Measurements from ENCODE around the gene FADS3. TPM values are rescaled to one million over a fixed set of nuclear protein-coding genes. Genes with fewer than 3 reads are reported as not detected.

FADS3 gene
- total and polyA plus RNA-seq, 2 of the 13 experiments (the other 11 are each of a cell fraction or from before 2014, with no cell fraction given), result 13.4 to 23.2 TPM

DNA sequence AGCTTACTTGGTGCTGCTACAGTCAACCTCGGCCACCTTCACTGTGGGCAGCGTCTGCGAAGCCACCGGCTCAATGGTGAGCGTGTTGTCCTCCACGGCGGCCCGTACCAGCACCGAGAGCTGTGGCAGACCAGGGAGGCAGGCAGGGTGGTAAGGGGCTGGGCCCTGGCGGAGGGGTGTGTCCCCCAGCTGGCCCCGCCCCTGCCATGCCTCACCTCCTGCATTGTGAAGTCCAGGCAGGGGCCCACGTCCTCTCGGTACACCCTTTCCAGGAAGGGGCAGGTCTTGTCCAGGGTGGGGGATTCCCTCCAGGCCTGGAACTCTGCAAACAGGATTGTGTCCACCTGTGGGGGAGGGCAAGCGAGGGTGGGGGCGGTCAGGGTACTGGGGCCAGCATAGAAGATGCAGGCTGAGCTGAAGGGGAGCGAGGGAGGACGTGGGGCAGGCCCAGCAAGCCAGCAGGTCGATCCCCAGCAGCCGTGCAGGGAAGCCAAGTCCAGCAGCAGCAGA, 13.2 kb upstream of the FADS3 start (continued):
- TF ChIP-seq HNF1A (IDR thresholded peaks at IDR 0.05; ENCODE audit: low read depth), result no peak
- peak; percentile 77; the same call in 1 of the 2 replicates for TF ChIP-seq HNF1A (CRISPR knock-in tag; IDR thresholded peaks at IDR 0.05; ENCODE audit: borderline replicate concordance)
- TF ChIP-seq KLF9 (CRISPR knock-in tag; IDR thresholded peaks at IDR 0.05; ENCODE audit: low read depth), result no peak
- peak; percentile 38; the same call in 1 of the 2 replicates for TF ChIP-seq ZNF563 (CRISPR knock-in tag; IDR thresholded peaks at IDR 0.05)
- TF ChIP-seq, protein P1, sequence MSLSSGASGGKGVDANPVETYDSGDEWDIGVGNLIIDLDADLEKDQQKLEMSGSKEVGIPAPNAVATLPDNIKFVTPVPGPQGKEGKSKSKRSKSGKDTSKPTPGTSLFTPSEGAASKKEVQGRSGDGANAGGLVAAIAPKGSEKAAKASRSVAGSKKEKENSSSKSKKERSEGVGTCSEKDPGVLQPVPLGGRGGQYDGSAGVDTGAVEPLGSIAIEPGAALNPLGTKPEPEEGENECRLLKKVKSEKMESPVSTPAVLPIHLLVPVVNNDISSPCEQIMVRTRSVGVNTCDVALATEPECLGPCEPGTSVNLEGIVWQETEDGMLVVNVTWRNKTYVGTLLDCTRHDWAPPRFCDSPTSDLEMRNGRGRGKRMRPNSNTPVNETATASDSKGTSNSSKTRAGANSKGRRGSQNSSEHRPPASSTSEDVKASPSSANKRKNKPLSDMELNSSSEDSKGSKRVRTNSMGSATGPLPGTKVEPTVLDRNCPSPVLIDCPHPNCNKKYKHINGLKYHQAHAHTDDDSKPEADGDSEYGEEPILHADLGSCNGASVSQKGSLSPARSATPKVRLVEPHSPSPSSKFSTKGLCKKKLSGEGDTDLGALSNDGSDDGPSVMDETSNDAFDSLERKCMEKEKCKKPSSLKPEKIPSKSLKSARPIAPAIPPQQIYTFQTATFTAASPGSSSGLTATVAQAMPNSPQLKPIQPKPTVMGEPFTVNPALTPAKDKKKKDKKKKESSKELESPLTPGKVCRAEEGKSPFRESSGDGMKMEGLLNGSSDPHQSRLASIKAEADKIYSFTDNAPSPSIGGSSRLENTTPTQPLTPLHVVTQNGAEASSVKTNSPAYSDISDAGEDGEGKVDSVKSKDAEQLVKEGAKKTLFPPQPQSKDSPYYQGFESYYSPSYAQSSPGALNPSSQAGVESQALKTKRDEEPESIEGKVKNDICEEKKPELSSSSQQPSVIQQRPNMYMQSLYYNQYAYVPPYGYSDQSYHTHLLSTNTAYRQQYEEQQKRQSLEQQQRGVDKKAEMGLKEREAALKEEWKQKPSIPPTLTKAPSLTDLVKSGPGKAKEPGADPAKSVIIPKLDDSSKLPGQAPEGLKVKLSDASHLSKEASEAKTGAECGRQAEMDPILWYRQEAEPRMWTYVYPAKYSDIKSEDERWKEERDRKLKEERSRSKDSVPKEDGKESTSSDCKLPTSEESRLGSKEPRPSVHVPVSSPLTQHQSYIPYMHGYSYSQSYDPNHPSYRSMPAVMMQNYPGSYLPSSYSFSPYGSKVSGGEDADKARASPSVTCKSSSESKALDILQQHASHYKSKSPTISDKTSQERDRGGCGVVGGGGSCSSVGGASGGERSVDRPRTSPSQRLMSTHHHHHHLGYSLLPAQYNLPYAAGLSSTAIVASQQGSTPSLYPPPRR (CRISPR knock-in tag; IDR thresholded peaks at IDR 0.05; ENCODE audit: borderline replicate concordance), result peak; percentile 66; the same call in 1 of the 2 replicates
- no peak for TF ChIP-seq ZNF607 (CRISPR knock-in tag; IDR thresholded peaks at IDR 0.05; ENCODE audit: borderline replicate concordance)
- TF ChIP-seq SMAD1 (CRISPR knock-in tag; IDR thresholded peaks at IDR 0.05; ENCODE audit: borderline replicate concordance, low read depth), result peak; percentile 71; the same call in 1 of the 2 replicates
- 0 out of 2 replicates have a peak, but pooled peaks have one; percentile 70 for TF ChIP-seq GTF3A (CRISPR knock-in tag; conservative IDR thresholded peaks at IDR 0.05)
- TF ChIP-seq FOSL2 (CRISPR knock-in tag; IDR thresholded peaks at IDR 0.05), result peak; percentile 19; the same call in 1 of the 2 replicates
- TF ChIP-seq GABPA (IDR thresholded peaks at IDR 0.05; ENCODE audit: low read depth, low read length), result no peak
- TF ChIP-seq GABPA (CRISPR knock-in tag; IDR thresholded peaks at IDR 0.05; ENCODE audit: low read depth), result no peak
- TF ChIP-seq ETV5 (CRISPR knock-in tag; IDR thresholded peaks at IDR 0.05; ENCODE audit: borderline replicate concordance), result peak; percentile 22; the same call in 1 of the 2 replicates
- no peak for TF ChIP-seq TEAD2 (CRISPR knock-in tag; IDR thresholded peaks at IDR 0.05)
- TF ChIP-seq ZNF567 (CRISPR knock-in tag; IDR thresholded peaks at IDR 0.05; ENCODE audit: borderline replicate concordance), result peak; percentile 76; the same call in 1 of the 2 replicates
- TF ChIP-seq ZSCAN25 (CRISPR knock-in tag; IDR thresholded peaks at IDR 0.05), result peak; percentile 79
- TF ChIP-seq ZNF788 (CRISPR knock-in tag; IDR thresholded peaks at IDR 0.05; ENCODE audit: borderline replicate concordance), result peak; percentile 70; the same call in 1 of the 2 replicates
- no peak for TF ChIP-seq ZFAT (CRISPR knock-in tag; conservative IDR thresholded peaks at IDR 0.05)
- TF ChIP-seq RARA (CRISPR knock-in tag; IDR thresholded peaks at IDR 0.05), result peak; percentile 44; the same call in 1 of the 2 replicates
- TF ChIP-seq ZNF317 (CRISPR knock-in tag; IDR thresholded peaks at IDR 0.05), result 0 out of 2 replicates have a peak, but pooled peaks have one; percentile 12
- peak; percentile 43; the same call in 1 of the 2 replicates for TF ChIP-seq KDM5B (CRISPR knock-in tag; IDR thresholded peaks at IDR 0.05; ENCODE audit: borderline replicate concordance)
- TF ChIP-seq DPF2 (CRISPR knock-in tag; IDR thresholded peaks at IDR 0.05; ENCODE audit: borderline replicate concordance, low read depth), result 0 out of 2 replicates have a peak, but pooled peaks have one; percentile 43
